VCaP (cell line): ENCODE data around the gene SYTL4.

Experiments
- H3K27ac ChIP-seq: fragments of 450-650 bp; 2 replicates; pipeline ENCODE4 v1.5.1; 2017
- CTCF ChIP-seq: fragments of 450-650 bp; conservative IDR thresholded peaks from 2 replicates; pipeline ENCODE4 v1.5.1; 2017; ENCODE audit warnings: mild to moderate bottlenecking, moderate library complexity

SYTL4 gene

GRCh38 chrX:100710816-100711215 lies 21.1 kb downstream of the SYTL4 start:
- no peak overlapping the region for H3K27ac ChIP-seq
- no peak for TF ChIP-seq CTCF

- no peak for TF ChIP-seq CTCF
- no peak overlapping the region for H3K27ac ChIP-seq
Observed at GRCh38 chrX:100704581-100705203, 27.2 kb downstream of the SYTL4 start.

GRCh38 chrX:100700809-100701208 lies 31.1 kb downstream of the SYTL4 start:
- no peak overlapping the region for H3K27ac ChIP-seq
- TF ChIP-seq CTCF: no peak

GRCh38 chrX:100698551-100698950 lies 33.4 kb downstream of the SYTL4 start:
- no peak overlapping the region for H3K27ac ChIP-seq
- no peak for TF ChIP-seq CTCF

- no peak overlapping the region for H3K27ac ChIP-seq
- no peak for TF ChIP-seq CTCF
Observed at GRCh38 chrX:100696699-100697351, 35.1 kb downstream of the SYTL4 start.

- TF ChIP-seq CTCF: no peak
- H3K27ac ChIP-seq: no peak overlapping the region
Observed at GRCh38 chrX:100695991-100696390, 35.9 kb downstream of the SYTL4 start.

GRCh38 chrX:100695302-100695701 lies 36.6 kb downstream of the SYTL4 start:
- TF ChIP-seq CTCF: no peak
- no peak overlapping the region for H3K27ac ChIP-seq
